GM18502 (cell line): ENCODE measurements around the gene MAP3K5.
A peak's percentile ranks its signal among the peaks of the same experiment; 100 is the strongest.
"Not testable (repeated sequence)": the region's sequence is repeated elsewhere in the genome, so short reads cannot be mapped to it uniquely, and the experiment has no call there.

Source experiments
- ATAC-seq: cut with Tn5 transposase; IDR thresholded peaks from one replicate; pipeline ENCODE4 v1.9.1; 2021; ENCODE audit warnings: mild to moderate bottlenecking; ENCODE audit not compliant: unreplicated experiment, poor library complexity

MAP3K5 gene

GRCh38 chr6:136795386-136795785 lies 3.1 kb upstream of the MAP3K5 start:
- no peak for ATAC-seq

- no peak for ATAC-seq
Observed at GRCh38 chr6:136793363-136793762, 1.1 kb upstream of the MAP3K5 start.

- ATAC-seq = no peak
Observed at GRCh38 chr6:136792095-136792409, 225 bp downstream of the MAP3K5 start.

- ATAC-seq = peak; percentile 45
Observed at GRCh38 chr6:136791296-136792094, 782 bp downstream of the MAP3K5 start.

GRCh38 chr6:136790411-136791295 lies 1.6 kb downstream of the MAP3K5 start:
- no peak for ATAC-seq

GRCh38 chr6:136789440-136789839 lies 2.8 kb downstream of the MAP3K5 start:
- not testable (repeated sequence) for ATAC-seq

GRCh38 chr6:136788069-136788902 lies 4.0 kb downstream of the MAP3K5 start:
- ATAC-seq = no peak

- no peak for ATAC-seq
Observed at GRCh38 chr6:136787726-136788068, 4.6 kb downstream of the MAP3K5 start.

- no peak for ATAC-seq
Observed at GRCh38 chr6:136786658-136787057, 5.6 kb downstream of the MAP3K5 start.

GRCh38 chr6:136784910-136785746 lies 7.1 kb downstream of the MAP3K5 start:
- peak; percentile 38 for ATAC-seq

- ATAC-seq = no peak
Observed at GRCh38 chr6:136784271-136784664, 8.0 kb downstream of the MAP3K5 start.

- ATAC-seq = peak; percentile 75
Observed at GRCh38 chr6:136783495-136784270, 8.6 kb downstream of the MAP3K5 start.

- ATAC-seq = no peak
Observed at GRCh38 chr6:136783021-136783420, 9.3 kb downstream of the MAP3K5 start.

- no peak for ATAC-seq
Observed at GRCh38 chr6:136782021-136782770, 10.1 kb downstream of the MAP3K5 start.

GRCh38 chr6:136780972-136781371 lies 11.3 kb downstream of the MAP3K5 start:
- no peak for ATAC-seq

GRCh38 chr6:136779682-136780081 lies 12.6 kb downstream of the MAP3K5 start:
- no peak for ATAC-seq

- ATAC-seq = no peak
Observed at GRCh38 chr6:136777651-136778050, 14.6 kb downstream of the MAP3K5 start.

- ATAC-seq = no peak
Observed at GRCh38 chr6:136775548-136775947, 16.7 kb downstream of the MAP3K5 start.
